ENCODE results near the gene COG5.

Gene COG5

DNA sequence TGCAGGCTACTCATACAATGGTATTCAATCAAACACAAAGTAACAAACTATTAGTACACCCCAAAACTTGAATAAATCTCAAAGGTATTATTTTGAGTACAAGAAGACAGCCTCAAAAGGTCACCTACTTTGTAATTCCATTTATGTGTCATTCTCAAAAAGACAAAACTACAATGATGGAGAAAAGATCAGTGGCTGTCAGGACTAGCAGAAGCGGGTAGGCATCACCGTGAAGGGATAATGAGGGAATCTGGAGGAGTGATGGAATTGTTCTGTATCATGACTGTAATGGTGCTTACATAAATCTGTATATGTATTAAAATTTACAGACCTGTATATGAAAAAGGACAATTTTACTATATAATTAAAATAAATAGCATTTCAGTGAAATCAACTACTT lies 37.0 kb downstream of the COG5 start:
- H3K4me3 ChIP-seq (ENCODE audit: low read depth, low read length): no peak overlapping the region

DNA sequence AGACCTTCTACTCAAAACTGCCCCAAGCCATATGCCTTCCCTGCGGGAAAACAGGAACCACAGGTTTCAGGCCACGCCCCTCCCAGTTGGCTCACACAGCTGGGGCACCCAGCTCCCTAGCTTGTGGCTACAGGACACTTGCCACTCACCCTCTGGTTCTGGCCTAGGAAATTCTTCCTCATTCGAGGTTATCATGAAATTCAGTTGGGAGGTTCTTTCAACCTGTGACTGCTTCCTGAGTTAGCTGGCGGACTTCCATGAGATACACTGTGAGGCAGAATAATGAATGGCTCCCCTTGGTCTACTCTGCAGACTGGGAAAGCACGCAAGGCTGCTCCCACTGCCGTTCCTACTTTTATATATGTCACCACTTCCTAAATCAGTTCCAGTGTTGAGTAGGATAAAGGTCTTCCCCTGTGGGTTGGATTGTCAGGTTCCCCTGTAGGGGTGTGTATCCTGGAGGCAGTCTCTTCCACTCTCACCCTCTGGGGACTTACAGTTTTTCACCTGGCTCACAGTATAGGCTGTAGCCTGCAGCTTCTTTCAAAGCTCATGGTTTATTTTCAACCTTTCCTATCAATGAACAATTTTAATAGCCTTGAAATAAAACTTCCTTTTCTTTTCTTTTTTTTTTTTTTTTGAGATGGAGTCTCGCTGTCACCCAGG lies 56.9 kb downstream of the COG5 start:
- no peak overlapping the region for H3K4me3 ChIP-seq (ENCODE audit: low read depth, low read length)

DNA sequence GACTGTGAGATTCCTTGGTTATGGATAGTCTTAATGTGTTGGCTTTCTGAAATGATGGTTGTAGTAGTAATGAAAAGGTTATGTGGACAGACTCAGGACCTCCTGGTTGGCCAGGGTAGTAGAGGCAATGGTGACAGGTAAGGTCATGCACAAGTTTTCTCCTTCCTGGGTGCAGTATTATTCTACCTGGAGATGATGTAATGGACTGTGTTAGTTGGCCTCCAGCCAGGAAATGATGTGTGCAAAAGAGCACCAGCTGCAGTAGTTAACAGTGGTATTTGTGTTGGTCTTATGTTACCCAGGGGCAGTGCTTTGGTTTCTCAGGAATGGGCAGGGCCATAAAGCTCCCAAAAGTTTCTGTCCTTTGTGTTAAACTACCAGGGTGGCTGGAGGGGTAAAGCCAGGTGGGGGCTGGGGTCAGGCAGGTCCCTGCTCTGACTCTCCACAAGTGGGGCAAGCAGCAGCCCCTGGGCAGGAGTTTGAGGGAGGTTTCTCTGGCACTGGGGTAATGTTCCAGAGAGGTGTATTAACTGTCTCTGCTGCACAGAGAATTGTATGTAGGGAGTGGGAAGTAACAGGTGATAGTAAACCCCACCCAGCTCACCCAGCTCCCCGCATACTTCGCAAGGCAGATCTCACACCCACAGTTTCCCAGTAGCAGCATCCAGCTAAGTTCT lies 57.6 kb downstream of the COG5 start:
- H3K4me3 ChIP-seq (ENCODE audit: low read depth, low read length): no peak overlapping the region

DNA sequence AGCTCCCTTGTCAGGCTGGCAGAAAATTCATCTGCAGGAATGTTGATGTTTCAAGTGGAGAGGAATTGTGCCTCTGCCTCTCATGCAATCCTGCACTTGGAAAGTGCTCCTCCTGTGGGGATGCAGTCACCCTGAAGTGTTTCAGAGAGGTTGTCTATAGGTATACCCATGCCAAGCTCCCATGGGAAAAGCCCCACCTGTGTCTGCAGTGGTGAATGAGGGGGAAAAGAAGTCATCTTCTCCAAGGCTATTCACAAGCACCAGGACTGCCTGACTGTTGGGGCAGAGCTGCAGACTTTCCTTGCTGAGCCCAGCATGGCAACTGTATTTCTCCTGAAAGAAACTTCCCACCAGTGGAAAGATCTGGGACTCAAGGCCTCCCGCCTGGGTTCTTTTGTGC lies 58.4 kb downstream of the COG5 start:
- H3K4me3 ChIP-seq (ENCODE audit: low read depth, low read length): no peak overlapping the region

DNA sequence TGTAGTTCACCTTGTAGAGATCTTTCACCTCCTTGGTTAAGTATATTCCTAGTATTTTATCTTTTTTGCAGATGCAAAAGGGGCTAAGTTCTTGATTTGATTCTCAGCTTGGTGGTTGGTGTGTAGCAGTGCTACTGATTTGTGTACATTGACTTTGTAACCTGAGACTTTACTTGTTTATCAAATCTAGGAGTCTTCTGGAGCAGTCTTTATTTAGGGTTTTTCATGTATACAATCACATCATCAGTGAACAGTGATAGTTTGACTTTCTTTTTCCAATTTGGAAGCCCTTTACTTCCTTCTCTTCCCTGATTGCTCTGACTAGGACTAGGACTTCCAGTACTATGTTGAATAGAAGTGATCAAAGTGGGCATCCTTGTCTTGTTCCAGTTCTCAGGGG lies 60.0 kb downstream of the COG5 start:
- no peak overlapping the region for H3K4me3 ChIP-seq (ENCODE audit: low read depth, low read length)

DNA sequence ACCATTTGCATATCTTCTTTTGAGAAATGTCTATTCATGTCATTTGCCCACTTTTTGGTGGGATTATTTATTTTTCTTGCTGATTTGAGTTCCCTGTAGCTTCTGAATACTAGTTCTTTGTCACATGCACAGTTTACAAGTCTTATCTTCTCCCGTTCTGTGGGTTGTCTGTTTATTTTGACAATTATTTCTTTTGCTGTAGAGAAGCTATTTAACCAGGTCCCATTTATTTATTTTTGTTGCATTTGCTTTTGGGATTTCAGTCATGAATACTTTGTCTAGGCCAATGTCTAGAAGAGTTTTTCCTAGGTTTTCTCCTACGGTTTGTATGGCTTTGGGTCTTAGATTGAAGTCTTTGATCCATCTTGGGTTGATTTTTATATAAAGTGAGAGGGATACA lies 60.9 kb downstream of the COG5 start:
- H3K4me3 ChIP-seq (ENCODE audit: low read depth, low read length): no peak overlapping the region

DNA sequence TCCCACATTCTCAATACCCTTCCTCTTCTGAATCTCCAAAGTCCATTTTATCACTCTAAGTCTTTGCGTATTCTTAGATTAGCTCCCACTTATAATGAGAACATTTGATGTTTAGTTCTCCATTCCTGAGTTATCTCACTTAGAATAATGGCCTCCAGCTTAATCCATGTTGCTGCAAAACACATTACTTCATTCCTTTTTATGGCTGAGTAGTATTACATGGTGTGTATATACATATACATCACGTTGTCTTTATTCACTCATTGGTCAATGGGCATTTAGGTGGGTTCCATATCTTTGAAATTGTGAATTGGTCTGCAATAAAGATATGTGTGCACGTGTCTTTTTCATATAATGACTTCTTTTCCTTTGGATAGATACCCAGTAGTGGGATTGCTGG lies 61.6 kb downstream of the COG5 start:
- H3K4me3 ChIP-seq (ENCODE audit: low read depth, low read length): no peak overlapping the region

DNA sequence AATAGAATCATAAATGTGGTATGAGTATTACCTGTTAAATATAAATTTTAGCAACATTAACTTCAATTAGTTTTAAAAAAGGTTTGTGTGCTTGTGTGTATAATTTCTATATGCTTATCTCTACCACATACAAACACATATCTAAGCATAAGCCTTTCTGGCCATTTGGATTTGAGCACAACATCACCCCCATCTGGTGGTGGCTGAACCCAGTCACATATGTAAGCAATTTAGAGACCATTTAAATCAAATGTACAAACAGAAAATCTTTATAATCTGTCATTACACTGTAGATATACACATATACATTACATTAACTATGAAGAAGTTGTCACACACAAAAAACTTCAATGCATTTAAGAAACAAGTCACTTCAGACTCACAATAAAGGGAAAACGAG lies 62.1 kb downstream of the COG5 start:
- no peak overlapping the region for H3K4me3 ChIP-seq (ENCODE audit: low read depth, low read length)

DNA sequence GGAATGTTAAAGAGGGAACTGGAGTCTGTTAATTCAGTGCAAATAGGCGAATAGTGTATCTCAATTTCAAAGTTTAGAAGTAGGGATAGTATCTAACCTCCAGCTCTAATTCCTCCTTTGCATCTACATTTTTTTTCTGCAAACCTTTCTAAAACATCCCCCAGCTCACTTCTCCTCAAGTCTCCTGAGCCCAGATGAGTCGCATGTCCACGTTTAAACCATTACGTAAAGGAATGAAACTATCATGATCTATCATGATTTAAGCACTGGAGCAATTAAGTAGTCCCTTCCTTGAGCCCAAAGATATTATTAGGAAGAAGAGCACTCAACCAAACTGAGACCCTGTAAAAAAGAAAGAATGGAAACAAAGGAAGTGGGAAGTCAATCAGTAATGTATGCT lies 64.0 kb downstream of the COG5 start:
- no peak overlapping the region for H3K4me3 ChIP-seq (ENCODE audit: low read depth, low read length)

DNA sequence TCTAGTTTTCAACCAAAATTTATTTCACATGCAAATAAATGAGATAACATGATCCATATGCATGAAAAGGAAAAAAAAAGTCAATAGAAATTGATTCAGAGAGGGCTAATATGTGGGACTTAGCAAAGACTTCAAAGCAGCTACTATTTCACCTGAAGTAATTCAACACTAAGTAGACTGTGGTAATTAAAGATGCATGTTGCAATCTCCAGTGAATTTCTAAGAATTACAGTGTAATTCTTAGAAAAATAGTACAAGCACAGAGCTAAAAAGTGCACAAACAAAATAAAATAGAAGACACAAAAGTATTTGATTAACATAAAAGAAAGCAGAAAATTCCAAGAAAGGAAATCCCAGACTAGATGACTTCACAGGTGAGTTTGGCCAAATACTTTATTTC lies 68.2 kb downstream of the COG5 start:
- no peak overlapping the region for H3K4me3 ChIP-seq (ENCODE audit: low read depth, low read length)

DNA sequence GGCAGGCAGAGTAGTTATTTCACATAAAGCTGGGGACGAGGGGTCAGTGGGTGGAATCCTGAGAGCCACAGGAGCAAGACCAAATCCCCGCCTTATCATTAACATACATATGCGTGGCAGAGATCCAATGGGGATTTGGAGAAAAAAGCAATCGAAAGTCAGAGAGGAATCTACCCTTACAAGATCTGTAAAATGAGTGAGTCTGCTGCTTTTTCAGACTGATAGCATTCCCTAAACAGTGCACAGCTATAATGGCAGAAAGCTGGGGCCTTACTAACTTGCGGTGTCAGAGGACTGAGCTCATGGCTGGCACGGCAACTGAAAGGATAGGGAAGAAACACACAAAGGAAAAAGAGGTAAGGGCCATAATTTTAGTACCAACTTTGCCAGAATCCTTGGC lies 68.8 kb downstream of the COG5 start:
- H3K4me3 ChIP-seq (ENCODE audit: low read depth, low read length): no peak overlapping the region

DNA sequence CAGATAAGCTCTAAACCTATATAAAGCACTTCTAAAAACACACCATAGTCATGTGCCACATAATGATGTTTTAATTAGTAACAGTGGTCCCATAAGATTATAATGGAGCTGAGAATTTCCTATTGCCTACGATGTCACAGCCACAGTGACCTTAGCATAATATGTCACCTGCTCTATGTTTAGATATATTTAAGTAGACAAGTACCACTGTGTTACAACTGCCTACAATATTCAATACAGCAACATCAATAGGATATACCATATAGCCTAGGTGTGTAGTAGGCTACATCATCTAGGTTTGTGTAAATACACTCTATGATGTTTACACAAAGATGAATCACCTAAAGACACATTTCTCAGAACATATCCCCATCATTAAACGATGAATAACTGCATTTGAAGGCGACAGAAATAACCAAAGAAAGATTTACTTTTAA lies 69.4 kb downstream of the COG5 start:
- H3K4me3 ChIP-seq (ENCODE audit: low read depth, low read length): no peak overlapping the region

DNA sequence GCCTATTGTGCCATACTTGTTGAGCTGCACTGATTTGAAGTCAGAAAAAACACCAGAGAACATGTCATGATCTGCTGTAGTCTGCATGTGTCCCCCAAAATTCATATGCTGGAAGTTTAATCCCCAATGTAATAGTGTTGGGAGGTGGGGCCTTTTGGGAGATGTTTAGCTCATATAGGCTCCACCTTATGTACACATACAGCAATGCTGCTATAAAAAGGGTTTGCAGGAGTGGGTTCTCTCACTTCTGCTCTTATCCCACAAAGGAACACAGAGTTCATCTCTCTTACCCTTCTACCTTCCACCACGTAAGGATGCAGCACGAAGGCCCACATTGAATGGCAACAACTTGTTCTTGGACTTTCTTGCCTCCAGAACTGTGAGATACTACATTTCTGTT lies 70.8 kb downstream of the COG5 start:
- H3K4me3 ChIP-seq (ENCODE audit: low read depth, low read length): no peak overlapping the region

DNA sequence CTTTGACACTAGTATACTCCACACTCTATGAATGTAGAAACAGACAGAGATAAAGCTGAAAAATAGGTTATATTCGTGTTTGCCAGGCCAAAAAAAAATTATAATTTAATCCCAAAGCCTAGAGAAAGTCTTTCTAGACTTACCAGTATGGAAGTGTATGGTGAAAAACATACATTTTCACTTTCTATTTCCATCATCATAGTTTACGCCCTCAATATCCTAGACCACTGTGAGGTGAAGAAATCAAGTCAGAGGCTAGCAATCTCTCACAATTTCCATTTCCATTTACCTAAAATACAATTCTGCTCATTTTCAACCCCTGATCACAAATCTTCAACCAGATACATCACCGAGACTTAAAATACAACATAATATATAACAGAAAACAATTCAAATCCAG lies 77.7 kb downstream of the COG5 start:
- no peak overlapping the region for H3K4me3 ChIP-seq (ENCODE audit: low read depth, low read length)

DNA sequence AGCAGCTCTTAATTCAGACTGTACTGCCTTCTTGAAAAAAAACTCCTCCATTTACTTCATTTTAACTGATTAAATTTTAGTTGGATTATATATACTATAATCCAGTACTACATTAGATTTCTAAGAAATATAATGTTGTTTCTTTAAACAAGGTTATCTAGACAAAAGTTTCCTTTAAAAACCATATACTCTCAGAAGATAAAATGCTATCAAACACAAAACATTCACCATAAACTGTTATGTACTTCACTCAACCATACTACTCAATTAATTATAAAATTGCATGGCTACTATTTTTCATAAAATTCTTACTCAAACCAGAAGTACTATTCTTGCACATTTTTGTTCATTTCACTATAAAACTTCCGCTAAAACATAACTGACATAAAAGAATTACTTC lies 81.1 kb downstream of the COG5 start:
- no peak overlapping the region for H3K4me3 ChIP-seq (ENCODE audit: low read depth, low read length)

DNA sequence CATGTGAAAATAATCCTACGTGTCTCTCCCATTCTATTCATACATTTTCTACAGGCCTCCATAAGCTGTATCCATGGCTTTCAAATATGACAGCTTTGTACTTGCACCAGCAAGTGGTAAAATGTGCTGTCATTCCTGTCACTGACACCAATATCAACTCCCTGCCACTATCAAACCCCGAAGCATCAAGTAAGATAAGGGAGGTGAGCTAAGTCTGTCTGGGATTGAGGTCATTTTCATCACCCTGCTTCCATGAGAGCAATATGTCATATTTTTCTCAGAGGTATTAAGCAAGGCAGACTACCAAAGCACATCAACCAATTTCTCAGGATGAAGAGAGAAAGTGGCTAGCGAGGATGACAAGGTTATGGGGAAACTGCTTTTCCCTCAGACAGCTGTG lies 82.8 kb downstream of the COG5 start:
- H3K4me3 ChIP-seq (ENCODE audit: low read depth, low read length): no peak overlapping the region

DNA sequence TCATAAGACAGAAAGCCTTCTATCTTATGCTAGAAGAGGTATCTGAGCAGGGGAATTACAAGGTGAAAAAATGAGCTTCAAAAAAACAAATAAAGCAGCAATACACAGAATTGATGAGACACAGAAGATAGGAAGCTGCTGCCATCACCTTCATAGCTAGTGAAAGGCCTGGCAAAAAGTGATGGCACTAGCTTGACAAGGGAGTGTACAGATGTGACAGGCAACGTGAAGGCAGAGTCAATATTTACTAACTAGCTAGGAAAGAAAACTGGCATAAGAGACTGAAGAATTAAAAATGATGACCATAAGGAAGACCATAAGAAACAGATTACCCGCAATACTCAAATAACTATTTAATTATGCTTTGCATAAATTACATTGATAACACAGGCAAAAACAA lies 84.4 kb downstream of the COG5 start:
- no peak overlapping the region for H3K4me3 ChIP-seq (ENCODE audit: low read depth, low read length)

DNA sequence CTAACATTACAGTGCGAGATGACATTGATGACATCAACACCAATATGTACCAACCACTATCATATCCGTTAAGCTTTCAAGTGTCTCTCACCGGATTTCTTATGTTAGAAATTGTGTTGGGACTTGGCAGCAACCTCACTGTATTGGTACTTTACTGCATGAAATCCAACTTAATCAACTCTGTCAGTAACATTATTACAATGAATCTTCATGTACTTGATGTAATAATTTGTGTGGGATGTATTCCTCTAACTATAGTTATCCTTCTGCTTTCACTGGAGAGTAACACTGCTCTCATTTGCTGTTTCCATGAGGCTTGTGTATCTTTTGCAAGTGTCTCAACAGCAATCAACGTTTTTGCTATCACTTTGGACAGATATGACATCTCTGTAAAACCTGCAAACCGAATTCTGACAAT lies 89.6 kb downstream of the COG5 start:
- no peak overlapping the region for H3K4me3 ChIP-seq (ENCODE audit: low read depth, low read length)

DNA sequence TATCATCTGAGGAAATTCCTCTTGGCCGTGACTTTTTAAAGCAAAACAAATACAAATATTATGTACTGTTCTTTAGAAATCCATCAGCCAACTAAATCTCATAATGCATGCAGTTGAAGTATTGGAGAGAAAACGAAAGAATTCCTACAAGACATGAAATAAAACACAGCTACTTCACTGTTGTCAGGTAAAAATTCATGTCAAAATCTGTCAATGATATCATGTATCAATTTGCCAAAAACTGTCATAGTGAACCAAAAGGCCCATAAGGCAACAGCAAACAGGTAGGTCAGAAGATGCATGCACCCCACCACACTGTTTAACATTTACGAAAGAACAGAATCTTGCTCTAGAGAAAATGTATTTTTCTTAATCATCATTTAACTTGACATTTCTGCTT lies 91.6 kb downstream of the COG5 start:
- H3K4me3 ChIP-seq (ENCODE audit: low read depth, low read length): no peak overlapping the region

DNA sequence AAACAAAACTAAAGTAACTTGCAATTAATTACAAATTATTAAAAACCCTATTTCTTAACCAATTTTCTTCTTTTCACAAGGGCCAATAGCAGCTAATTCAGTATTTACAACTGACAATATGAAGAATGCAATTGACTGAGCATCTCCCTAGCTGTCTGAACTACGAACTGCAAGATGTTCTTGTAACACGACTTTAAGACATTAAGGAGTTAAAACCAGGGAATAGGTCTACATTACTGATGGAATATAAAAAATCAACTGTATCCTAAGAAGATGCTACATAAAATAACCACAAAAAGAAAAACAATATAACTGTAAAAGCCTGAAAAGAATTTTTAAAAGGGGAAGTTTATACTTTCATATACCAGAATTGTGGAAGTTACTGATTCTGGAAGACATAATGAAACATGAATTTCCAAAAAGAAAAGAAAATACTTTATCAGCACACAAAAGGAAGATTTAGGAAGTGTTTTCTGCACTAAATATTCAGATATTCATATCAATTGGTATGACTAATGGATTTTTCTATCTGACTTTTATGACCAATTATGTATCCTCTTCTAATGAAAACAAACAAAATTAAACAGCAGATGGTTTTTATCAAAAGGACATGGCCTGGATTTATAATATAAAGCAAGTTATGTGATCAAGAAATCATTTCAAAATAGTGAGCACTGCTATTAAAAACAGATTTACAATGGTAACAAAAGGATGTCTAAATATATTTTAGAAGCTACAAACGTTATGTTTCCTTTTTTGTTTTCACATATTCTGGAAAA lies 92.2 kb downstream of the COG5 start:
- H3K4me3 ChIP-seq (ENCODE audit: low read depth, low read length): no peak overlapping the region

DNA sequence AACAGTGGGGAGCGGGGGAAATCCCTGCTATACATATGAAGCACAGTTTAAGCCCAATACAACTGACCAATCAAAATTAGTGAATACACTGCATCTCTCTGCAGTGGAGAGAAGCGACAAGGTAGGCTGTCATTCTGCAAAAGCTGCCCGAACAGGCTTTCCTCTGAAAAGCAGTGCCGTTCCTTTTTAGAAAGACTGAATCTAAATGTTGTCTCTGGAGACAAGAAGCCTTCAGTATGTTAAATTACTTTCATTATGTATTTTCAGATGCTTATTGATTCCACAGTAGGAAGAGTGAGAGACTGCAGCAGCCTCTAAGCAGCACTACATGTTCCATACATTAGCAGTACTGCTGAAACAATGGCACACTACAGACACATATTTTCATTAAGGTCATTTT lies 93.8 kb downstream of the COG5 start, which contains the start of gene GPR22:
Gene GPR22 (plus strand): TSS at position 129 of the 400 bp plus-strand sequence. CDS start 4,004 bp downstream, outside the sequence.
- H3K4me3 ChIP-seq (ENCODE audit: low read depth, low read length): no peak within 1 kb of the TSS

DNA sequence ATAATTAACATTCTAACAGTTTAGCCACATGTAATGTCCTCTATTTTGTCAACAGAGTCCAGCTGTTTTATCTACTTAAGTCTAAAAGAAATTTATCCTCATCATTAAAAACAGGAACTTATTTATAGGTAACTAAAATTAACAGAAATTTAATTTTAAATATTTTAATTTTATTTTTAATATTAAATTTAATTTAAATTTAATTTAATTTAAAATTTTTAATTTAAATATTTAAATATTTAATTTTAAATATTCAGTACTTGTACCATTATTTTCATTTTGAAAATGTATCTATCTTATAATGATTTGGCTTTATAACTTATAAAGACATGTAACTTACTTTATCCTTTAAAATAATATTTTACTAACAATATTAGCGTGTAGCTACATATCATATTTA lies 94.9 kb downstream of the COG5 start:
- no peak overlapping the region for H3K4me3 ChIP-seq (ENCODE audit: low read depth, low read length)

All from iPS-11a (cell line).